K562 (cell line): ENCODE data around the gene C9orf50. TPM values are rescaled to one million over a fixed set of nuclear protein-coding genes. Genes with fewer than 3 reads are reported as not detected.
A peak's percentile ranks its signal among the peaks of the same experiment; 100 is the strongest.

Source experiments
- ATAC-seq: fragments of 200-7000 bp; cut with Tn5 transposase; 3 replicates; pipeline ENCODE4 v1.9.1; 2020; ENCODE audit warnings: moderate library complexity
- BruUV-seq: library from RNA; stranded (reverse); fragments of 400-500 nt; replicated peaks from 2 replicates; lab custom pipeline; 2021; lab: Mats Ljungman, UMichigan
- CTCF ChIA-PET: fragments of 300-600 bp; formaldehyde crosslinking; extraction: SDS; loops from one replicate; lab custom pipeline; 2021; ENCODE audit warnings: low intra/inter-chr PET ratio; lab: Yijun Ruan, JAX
- POLR2A ChIA-PET: fragments of 300-600, 350-650 bp; sonication (Branson Sonifier 250); formaldehyde crosslinking; extraction: SDS; loops from one replicate; lab custom pipeline; 2021; ENCODE audit warnings: antibody characterized with exemption, inconsistent platforms; lab: Yijun Ruan, JAX
- DNase-seq, 4 experiments: peaks; one replicate each; pipeline versions ENCODE4 v3.0.0 to v3.0.0-alpha.2; 2011 to 2018; ENCODE audit warnings: low spot score in 3 of 4, mixed read lengths in 3 of 4; ENCODE audit errors: extremely low read depth in 1 of 4
- FAIRE-seq: peaks from 2 replicates; lab custom pipeline; 2011; peaks lifted over from hg19 to GRCh38; lab: Jason Lieb, UNC
- H2AFZ ChIP-seq: 2 replicates; pipeline ENCODE4 v1.6.0; 2011; ENCODE audit warnings: low read depth, low read length, control low read depth, inconsistent platforms
- H3K27ac ChIP-seq: fragments of 200-600 bp; 3 replicates; pipeline ENCODE4 v1.8.0; 2011; ENCODE audit warnings: low read depth, mild to moderate bottlenecking, control low read depth, inconsistent platforms, low read length, moderate library complexity, mixed read lengths; ENCODE audit errors: extremely low read depth
- H3K27me3 ChIP-seq, 2 experiments: fragments of 300-600 bp in 1 of 2; 2 replicates in 1 of 2; 3 replicates in 1 of 2; pipeline versions ENCODE4 v1.6.0 to v1.8.0; 2011; ENCODE audit warnings: inconsistent platforms in 2 of 2, low read length in 2 of 2, mild to moderate bottlenecking in 1 of 2, mixed read lengths in 1 of 2, moderate library complexity in 1 of 2; ENCODE audit not compliant: control insufficient read depth in 2 of 2, insufficient read depth in 2 of 2
- H3K36me3 ChIP-seq: fragments of 300-600 bp; 3 replicates; pipeline ENCODE4 v1.8.0; 2011; ENCODE audit warnings: mild to moderate bottlenecking, low read length, inconsistent platforms; ENCODE audit not compliant: control insufficient read depth, insufficient read depth
- H3K4me1 ChIP-seq, 2 experiments: fragments of 200-600 bp in 1 of 2; replicated peaks in 1 of 2; 2 replicates in 1 of 2; 3 replicates in 1 of 2; pipeline versions ENCODE4 v1.5.1 to v1.8.0; 2011; ENCODE audit warnings: inconsistent platforms in 2 of 2, low read length in 2 of 2, mild to moderate bottlenecking in 1 of 2, mixed read lengths in 1 of 2, moderate library complexity in 1 of 2; ENCODE audit not compliant: control insufficient read depth in 2 of 2, insufficient read depth in 2 of 2
- H3K4me2 ChIP-seq: 2 replicates; pipeline ENCODE4 v1.6.1; 2011; ENCODE audit warnings: low read length, control low read depth, inconsistent platforms, mixed read lengths; ENCODE audit not compliant: insufficient read depth
- H3K4me3 ChIP-seq: fragments of 200-600 bp; sonication (generic), shearing (Covaris generic); 2 replicates; pipeline ENCODE4 v1.5.1; 2016; ENCODE audit warnings: control low read depth, inconsistent platforms
- H3K79me2 ChIP-seq: fragments of 200-600 bp; 3 replicates; pipeline ENCODE4 v1.8.0; 2011; ENCODE audit warnings: low read length, inconsistent platforms; ENCODE audit not compliant: control insufficient read depth, insufficient read depth
- H3K9ac ChIP-seq, 2 experiments: 2 replicates each; pipeline versions ENCODE4 v1.6.0 to v1.6.1; 2011; ENCODE audit warnings: low read depth in 2 of 2, low read length in 2 of 2, control low read depth in 1 of 2, inconsistent platforms in 1 of 2, mild to moderate bottlenecking in 1 of 2, mixed read lengths in 1 of 2; ENCODE audit not compliant: insufficient read depth in 1 of 2
- H3K9me1 ChIP-seq: one replicate; pipeline ENCODE4 v1.6.0; 2011; ENCODE audit warnings: inconsistent platforms, mild to moderate bottlenecking, low read length, moderate library complexity; ENCODE audit not compliant: control insufficient read depth, insufficient read depth
- H3K9me3 ChIP-seq: replicated peaks from 2 replicates; pipeline ENCODE4 v1.5.1; 2011; ENCODE audit warnings: low read depth, low read length, inconsistent platforms; ENCODE audit not compliant: control insufficient read depth, insufficient read depth
- H4K20me1 ChIP-seq: replicated peaks from 2 replicates; pipeline ENCODE4 v1.6.1; 2011; ENCODE audit warnings: low read length, inconsistent platforms, mixed read lengths; ENCODE audit not compliant: control insufficient read depth, insufficient read depth
- BRF2 ChIP-seq: IDR thresholded peaks from 3 replicates; pipeline ENCODE4 v1.6.1; 2011; ENCODE audit warnings: borderline replicate concordance, mild to moderate bottlenecking; ENCODE audit not compliant: insufficient read length, insufficient read depth
- DACH1 ChIP-seq: fragments of 450-650 bp; IDR thresholded peaks from 2 replicates; pipeline ENCODE4 v1.6.1; 2018; ENCODE audit not compliant: partially characterized antibody
- HMBOX1 ChIP-seq: sonication (generic); IDR thresholded peaks from 2 replicates; pipeline ENCODE4 v1.6.1; 2016
- PHF21A ChIP-seq: fragments of 450-650 bp; IDR thresholded peaks from 2 replicates; pipeline ENCODE4 v1.6.1; 2017; ENCODE audit warnings: low read depth, borderline replicate concordance
- SPI1 ChIP-seq: IDR thresholded peaks from 2 replicates; pipeline ENCODE4 v1.6.1; 2011; ENCODE audit warnings: low read depth, low read length, control low read depth, borderline replicate concordance
- TAF15 ChIP-seq: fragments of 200-400 bp; formaldehyde crosslinking; IDR thresholded peaks from 2 replicates; pipeline ENCODE4 v1.6.1; 2017; ENCODE audit warnings: mild to moderate bottlenecking, low read depth, low read length, moderate library complexity
- TAF7 ChIP-seq: fragments of 450-650 bp; IDR thresholded peaks from 2 replicates; pipeline ENCODE4 v1.6.1; 2016; ENCODE audit warnings: missing genetic modification characterization, missing compliant biosample characterization
- TFE3 ChIP-seq: fragments of 450-650 bp; formaldehyde crosslinking; IDR thresholded peaks from 2 replicates; pipeline ENCODE4 v1.4.0; 2020; ENCODE audit warnings: mild to moderate bottlenecking, mixed read lengths
- THRAP3 ChIP-seq: fragments of 450-650 bp; IDR thresholded peaks from 2 replicates; pipeline ENCODE4 v1.6.1; 2016; ENCODE audit warnings: mild to moderate bottlenecking, inconsistent platforms, borderline replicate concordance
- WGBS: fragments of 100-300 bp; shearing (Covaris generic); methylation state at CpG from one replicate; pipeline ENCODE4 v1.1.6; 2016; ENCODE audit warnings: low coverage, mixed read lengths; ENCODE audit not compliant: insufficient coverage; ENCODE audit errors: missing lambda C conversion rate; 5-methylcytosine and 5-hydroxymethylcytosine counted together
- in situ Hi-C: fragments of 300-500 bp; cut with MboI; formaldehyde crosslinking; loops from 4 replicates; pipeline ENCODE4 v1.15.0; 2018; ENCODE audit warnings: inconsistent platforms, mixed read lengths
- intact Hi-C: fragments of 100-400 bp; cut with micrococcal nuclease; formaldehyde crosslinking; loops from 2 replicates; pipeline ENCODE4 v1.14.2; 2022
- polyA plus RNA-seq, 8 experiments: library from polyadenylated mRNA; depleted of rRNA in 4 of 8; stranded (reverse) in 5 of 8; unstranded in 3 of 8; fragments of >200 nt; fragmentation: Nextera tagmentation in 2 of 8; fragmentation: Illumina TruSeq in 1 of 8; extraction: Ambion mirVana in 2 of 8; extraction: Trizol in 1 of 8; gene quantifications; 2 replicates each; pipeline versions ENCODE4 v1.2.1 to v1.2.3, GENCODE V29; 2011 to 2014; ENCODE audit warnings: inconsistent platforms in 1 of 8, missing spikeins in 1 of 8
- total RNA-seq, 7 experiments: library from RNA; depleted of rRNA in 6 of 7; stranded (reverse); fragments of >200 nt in 6 of 7; fragmentation: Illumina TruSeq in 2 of 7; extraction: Trizol in 2 of 7; gene quantifications; 2 replicates each; pipeline versions ENCODE4 v1.2.1 to v1.2.3, GENCODE V29; 2011 to 2021; ENCODE audit warnings: low replicate concordance in 1 of 7
- TF ChIP-seq, protein P1 (sequence below), 2 experiments: fragments of 250-450 bp in 1 of 2; fragments of 450-650 bp in 1 of 2; sonication (Bioruptor Pico) in 1 of 2; IDR thresholded peaks; 2 replicates each; pipeline versions ENCODE4 v1.6.1 to v1.8.0; 2016 to 2021; ENCODE audit warnings: mild to moderate bottlenecking in 2 of 2, moderate library complexity in 2 of 2, missing compliant biosample characterization in 1 of 2, missing genetic modification characterization in 1 of 2
- TF ChIP-seq, protein P2 (sequence below): fragments of 150-350 bp; IDR thresholded peaks from 2 replicates; pipeline ENCODE4 v1.6.1; 2014; ENCODE audit warnings: low read depth, mild to moderate bottlenecking, low read length, borderline replicate concordance

C9orf50 gene
- total and polyA plus RNA-seq, 9 of the 15 experiments (the other 6 are each of a cell fraction or from before 2014, with no cell fraction given) = not detected

- no TSS peak for BruUV-seq
- no peak overlapping the region for H3K4me2 ChIP-seq
- FAIRE-seq = no peak
- no peak overlapping the region for H3K4me3 ChIP-seq
- ChIA-PET POLR2A (interaction anchor here (1.6 to 2.8 kb wide), 3 partner anchors 12 to 26 kb away, joined by 6 to 13 read pairs (median 8); no protein-coding TSS in a partner anchor), CTCF (no interaction called here)
- H4K20me1 ChIP-seq = no peaks in the 10 kb centered on the region
- no peak overlapping the region for H2AFZ ChIP-seq
- no peaks in the 10 kb centered on the region for H3K36me3 ChIP-seq
- 0 out of 4 replicates have a peak overlapping the region, but pooled peaks of 1 of the 2 experiments have one; percentile 78 for H3K9ac ChIP-seq
- H3K4me1 ChIP-seq = peaks cover 27 to 55% of the 10 kb centered on the region in 2 experiments
- H3K27ac ChIP-seq = no peak overlapping the region
- no peaks in the 10 kb centered on the region for H3K27me3 ChIP-seq
- intact Hi-C loops = no loop called here
- WGBS = 100% methylated on average over 5 of the region's 7 CpGs
- H3K9me3 ChIP-seq = peaks cover 1% of the 10 kb centered on the region
- ATAC-seq = no peak
- no peak for DNase-seq
- H3K9me1 ChIP-seq = no peaks in the 10 kb centered on the region
- in situ Hi-C loops = no loop called here
- no peaks in the 10 kb centered on the region for H3K79me2 ChIP-seq
- TF ChIP-seq TFE3 = no peak
- TF ChIP-seq, protein P1, sequence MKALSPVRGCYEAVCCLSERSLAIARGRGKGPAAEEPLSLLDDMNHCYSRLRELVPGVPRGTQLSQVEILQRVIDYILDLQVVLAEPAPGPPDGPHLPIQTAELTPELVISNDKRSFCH (CRISPR knock-in tag; IDR thresholded peaks at IDR 0.05) = no peak
- TF ChIP-seq, protein P1 (tag; IDR thresholded peaks at IDR 0.05) = no peak
- no peak for TF ChIP-seq PHF21A
- TF ChIP-seq TAF15 = no peak
- TF ChIP-seq HMBOX1 = no peak
- TF ChIP-seq, protein P2, sequence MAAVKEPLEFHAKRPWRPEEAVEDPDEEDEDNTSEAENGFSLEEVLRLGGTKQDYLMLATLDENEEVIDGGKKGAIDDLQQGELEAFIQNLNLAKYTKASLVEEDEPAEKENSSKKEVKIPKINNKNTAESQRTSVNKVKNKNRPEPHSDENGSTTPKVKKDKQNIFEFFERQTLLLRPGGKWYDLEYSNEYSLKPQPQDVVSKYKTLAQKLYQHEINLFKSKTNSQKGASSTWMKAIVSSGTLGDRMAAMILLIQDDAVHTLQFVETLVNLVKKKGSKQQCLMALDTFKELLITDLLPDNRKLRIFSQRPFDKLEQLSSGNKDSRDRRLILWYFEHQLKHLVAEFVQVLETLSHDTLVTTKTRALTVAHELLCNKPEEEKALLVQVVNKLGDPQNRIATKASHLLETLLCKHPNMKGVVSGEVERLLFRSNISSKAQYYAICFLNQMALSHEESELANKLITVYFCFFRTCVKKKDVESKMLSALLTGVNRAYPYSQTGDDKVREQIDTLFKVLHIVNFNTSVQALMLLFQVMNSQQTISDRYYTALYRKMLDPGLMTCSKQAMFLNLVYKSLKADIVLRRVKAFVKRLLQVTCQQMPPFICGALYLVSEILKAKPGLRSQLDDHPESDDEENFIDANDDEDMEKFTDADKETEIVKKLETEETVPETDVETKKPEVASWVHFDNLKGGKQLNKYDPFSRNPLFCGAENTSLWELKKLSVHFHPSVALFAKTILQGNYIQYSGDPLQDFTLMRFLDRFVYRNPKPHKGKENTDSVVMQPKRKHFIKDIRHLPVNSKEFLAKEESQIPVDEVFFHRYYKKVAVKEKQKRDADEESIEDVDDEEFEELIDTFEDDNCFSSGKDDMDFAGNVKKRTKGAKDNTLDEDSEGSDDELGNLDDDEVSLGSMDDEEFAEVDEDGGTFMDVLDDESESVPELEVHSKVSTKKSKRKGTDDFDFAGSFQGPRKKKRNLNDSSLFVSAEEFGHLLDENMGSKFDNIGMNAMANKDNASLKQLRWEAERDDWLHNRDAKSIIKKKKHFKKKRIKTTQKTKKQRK = no peak
- no peak for TF ChIP-seq BRF2
- no peak for TF ChIP-seq THRAP3
- no peak for TF ChIP-seq SPI1
- no peak for TF ChIP-seq DACH1
- no peak for TF ChIP-seq TAF7 (tag)
Observed at GRCh38 chr9:129572052-129572425, 48.9 kb downstream of the C9orf50 start.
